ENCODE data around the gene TNS3. TPM values are rescaled to one million over a fixed set of nuclear protein-coding genes. Genes with fewer than 3 reads are reported as not detected.

TNS3 gene
- total RNA-seq, 4 donors from 2014 or later, result 34.6 to 52.5 (median 48.6) TPM

- intact Hi-C loops (cut with DNase I), result no loop called here
Observed at GRCh38 chr7:47400741-47401206, 181.1 kb downstream of the TNS3 start.

DNA sequence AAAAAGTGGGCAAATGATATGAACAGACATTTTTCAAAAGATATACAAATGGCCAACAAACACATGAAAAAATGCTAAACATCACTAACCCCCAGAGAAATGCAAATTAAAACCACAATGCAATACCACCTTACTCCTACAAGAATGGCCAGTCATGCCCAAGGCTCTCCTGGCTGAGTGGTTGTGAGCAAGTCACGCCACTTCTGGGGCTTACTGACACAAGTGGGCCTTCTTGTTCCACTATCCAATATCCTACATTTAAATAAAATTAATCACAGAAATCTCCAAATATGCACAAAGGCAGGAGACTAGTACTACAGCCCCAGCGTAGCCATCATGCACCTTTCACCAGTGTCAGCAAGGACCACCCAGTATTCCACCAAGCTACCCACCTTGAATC lies 181.9 kb downstream of the TNS3 start:
- Histone ChIP-seq H3K9me3 (no peaks in the 10 kb centered on the region), H3K36me3 (peaks cover 10 to 39% (median 27%) of the 10 kb centered on the region in 4 donors), H3K4me3 (no peak overlapping the region), H3K4me1 (peaks cover 5 to 22% (median 13%) of the 10 kb centered on the region in 4 donors), H3K27me3 (no peaks in the 10 kb centered on the region), H3K27ac (replicated peaks in 1 of 4) (no peak overlapping the region)
- DNase-seq (ENCODE audit: extremely low spot score), result no peak
- intact Hi-C loops (cut with DNase I), result no loop called here
- WGBS, result 100% methylated on average over 2 of the region's 2 CpGs
- TF ChIP-seq POLR2AphosphoS5 (IDR thresholded peaks at IDR 0.05) (no peak), POLR2A (IDR thresholded peaks at IDR 0.05; ENCODE audit: low read depth) (no peak), EP300 (IDR thresholded peaks at IDR 0.05) (no peak)
- TF ChIP-seq, protein P1, sequence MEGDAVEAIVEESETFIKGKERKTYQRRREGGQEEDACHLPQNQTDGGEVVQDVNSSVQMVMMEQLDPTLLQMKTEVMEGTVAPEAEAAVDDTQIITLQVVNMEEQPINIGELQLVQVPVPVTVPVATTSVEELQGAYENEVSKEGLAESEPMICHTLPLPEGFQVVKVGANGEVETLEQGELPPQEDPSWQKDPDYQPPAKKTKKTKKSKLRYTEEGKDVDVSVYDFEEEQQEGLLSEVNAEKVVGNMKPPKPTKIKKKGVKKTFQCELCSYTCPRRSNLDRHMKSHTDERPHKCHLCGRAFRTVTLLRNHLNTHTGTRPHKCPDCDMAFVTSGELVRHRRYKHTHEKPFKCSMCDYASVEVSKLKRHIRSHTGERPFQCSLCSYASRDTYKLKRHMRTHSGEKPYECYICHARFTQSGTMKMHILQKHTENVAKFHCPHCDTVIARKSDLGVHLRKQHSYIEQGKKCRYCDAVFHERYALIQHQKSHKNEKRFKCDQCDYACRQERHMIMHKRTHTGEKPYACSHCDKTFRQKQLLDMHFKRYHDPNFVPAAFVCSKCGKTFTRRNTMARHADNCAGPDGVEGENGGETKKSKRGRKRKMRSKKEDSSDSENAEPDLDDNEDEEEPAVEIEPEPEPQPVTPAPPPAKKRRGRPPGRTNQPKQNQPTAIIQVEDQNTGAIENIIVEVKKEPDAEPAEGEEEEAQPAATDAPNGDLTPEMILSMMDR (IDR thresholded peaks at IDR 0.05), result no peak

More at GRCh38 chr7:47400741-47401206, 181.1 kb downstream of the TNS3 start:
- Histone ChIP-seq H3K27ac (replicated peaks in 1 of 4) (no peak overlapping the region), H3K36me3 (peaks cover 6 to 31% (median 20%) of the 10 kb centered on the region in 4 donors), H3K27me3 (no peaks in the 10 kb centered on the region), H3K4me1 (peaks cover 13 to 30% (median 21%) of the 10 kb centered on the region in 4 donors), H3K9me3 (no peaks in the 10 kb centered on the region), H3K4me3 (no peak overlapping the region)
- DNase-seq (ENCODE audit: extremely low spot score), result no peak
- TF ChIP-seq POLR2A (IDR thresholded peaks at IDR 0.05; ENCODE audit: low read depth) (no peak), POLR2AphosphoS5 (IDR thresholded peaks at IDR 0.05) (no peak), EP300 (IDR thresholded peaks at IDR 0.05) (no peak)
- TF ChIP-seq, protein P1 (IDR thresholded peaks at IDR 0.05), result no peak
- 98% methylated on average over 17 of the region's 21 CpGs for WGBS

DNA sequence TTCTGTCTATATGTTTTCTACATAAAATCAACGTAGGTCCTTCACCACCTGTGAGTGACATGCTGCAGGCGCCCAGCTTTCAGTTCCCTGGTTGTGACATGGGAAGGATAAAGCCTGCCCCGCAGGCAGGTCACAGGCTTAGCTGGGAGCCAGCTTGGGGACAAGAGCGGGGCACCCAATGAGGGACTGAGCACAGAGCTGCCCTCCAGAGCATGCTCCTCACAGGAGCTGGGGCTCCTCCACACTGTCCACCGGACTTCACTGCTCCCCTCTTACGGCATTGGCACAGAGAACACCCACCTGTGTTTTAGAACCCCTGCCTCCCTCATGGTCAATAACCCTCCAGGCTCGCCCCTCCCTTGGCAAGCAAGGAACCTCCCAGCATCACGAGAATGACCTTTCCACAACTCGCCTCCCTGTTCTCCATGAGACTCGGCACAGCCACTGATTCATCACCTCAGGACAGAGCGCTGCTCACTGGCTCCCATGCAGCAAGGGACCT lies 187.1 kb downstream of the TNS3 start:
- no peak for DNase-seq (ENCODE audit: extremely low spot score)
- Histone ChIP-seq H3K4me1 (peaks cover 0 to 15% (median 11%) of the 10 kb centered on the region in 4 donors), H3K27me3 (no peaks in the 10 kb centered on the region), H3K4me3 (no peak overlapping the region), H3K27ac (replicated peaks in 1 of 4) (no peak overlapping the region), H3K36me3 (peaks cover 10 to 66% (median 38%) of the 10 kb centered on the region in 4 donors), H3K9me3 (no peaks in the 10 kb centered on the region)
- WGBS, result 96% methylated on average over 11 of the region's 11 CpGs
- TF ChIP-seq, protein P1 (IDR thresholded peaks at IDR 0.05), result no peak
- TF ChIP-seq POLR2AphosphoS5 (IDR thresholded peaks at IDR 0.05), result no peak
- TF ChIP-seq POLR2A (IDR thresholded peaks at IDR 0.05; ENCODE audit: low read depth), result no peak
- no peak for TF ChIP-seq EP300 (IDR thresholded peaks at IDR 0.05)
- intact Hi-C loops (cut with DNase I), result loop anchor here (5.0 kb wide), 1 partner anchor 53 kb away; no protein-coding TSS in a partner anchor

DNA sequence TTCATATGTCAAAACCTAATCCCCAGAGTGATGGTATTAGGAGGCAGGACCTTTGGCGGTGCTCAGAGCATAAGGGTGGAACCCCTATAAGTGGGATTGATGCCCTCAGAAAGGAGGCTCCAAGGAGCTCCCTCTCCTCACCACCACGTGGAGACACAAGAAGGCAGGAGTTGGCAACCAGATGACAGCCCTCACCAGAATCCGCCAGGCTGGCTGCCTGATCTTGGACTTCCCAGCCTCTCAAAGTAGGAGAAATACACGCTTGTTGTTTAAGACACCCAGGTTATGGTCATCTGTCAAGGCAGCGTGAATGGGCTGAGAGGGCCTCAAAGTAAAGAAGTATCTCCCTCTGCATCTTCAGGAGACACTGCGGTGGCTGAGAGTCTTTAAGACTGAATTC lies 187.7 kb downstream of the TNS3 start:
- TF ChIP-seq POLR2AphosphoS5 (IDR thresholded peaks at IDR 0.05) (no peak), EP300 (IDR thresholded peaks at IDR 0.05) (no peak), POLR2A (IDR thresholded peaks at IDR 0.05; ENCODE audit: low read depth) (no peak)
- TF ChIP-seq, protein P1 (IDR thresholded peaks at IDR 0.05), result no peak
- no peaks in the 10 kb centered on the region for H3K9me3 ChIP-seq
- no peak overlapping the region for H3K27ac ChIP-seq (replicated peaks in 1 of 4)
- DNase-seq (ENCODE audit: extremely low spot score), result no peak
- peaks cover 0 to 15% (median 11%) of the 10 kb centered on the region in 4 donors for H3K4me1 ChIP-seq
- intact Hi-C loops (cut with DNase I), result loop anchor here (5.0 kb wide), 1 partner anchor 52 kb away; no protein-coding TSS in a partner anchor
- no peak overlapping the region for H3K4me3 ChIP-seq
- H3K27me3 ChIP-seq, result no peaks in the 10 kb centered on the region
- WGBS, result 90% methylated on average over 5 of the region's 6 CpGs
- peaks cover 10 to 66% (median 38%) of the 10 kb centered on the region in 4 donors for H3K36me3 ChIP-seq
